GM12878 (cell line): ENCODE data around the gene DNMT3L. TPM values are rescaled to one million over a fixed set of nuclear protein-coding genes. Genes with fewer than 3 reads are reported as not detected.

Experiments
- BCL3 ChIP-seq: IDR thresholded peaks from 2 replicates; pipeline ENCODE4 v1.6.1; 2011; ENCODE audit warnings: borderline replicate concordance, low read depth, mild to moderate bottlenecking, moderate library complexity, low read length; ENCODE audit not compliant: insufficient read depth, poor library complexity, severe bottlenecking
- CHD1 ChIP-seq: IDR thresholded peaks from 2 replicates; pipeline ENCODE4 v1.6.1; 2012; ENCODE audit warnings: low read depth, low read length, improper control_type of control experiment
- CHD2 ChIP-seq: IDR thresholded peaks from 2 replicates; pipeline ENCODE4 v1.6.1; 2011; ENCODE audit warnings: low read depth, low read length, improper control_type of control experiment, borderline replicate concordance
- ESRRA ChIP-seq: IDR thresholded peaks from 2 replicates; pipeline ENCODE4 v1.6.1; 2012; ENCODE audit warnings: mild to moderate bottlenecking, low read length, improper control_type of control experiment
- ETV6 ChIP-seq, 2 experiments: fragments of 450-650 bp in 1 of 2; IDR thresholded peaks in 1 of 2; conservative IDR thresholded peaks in 1 of 2; 2 replicates each; pipeline ENCODE4 v1.6.1; 2014; ENCODE audit warnings: antibody characterized with exemption in 1 of 2, borderline replicate concordance in 1 of 2, low read depth in 1 of 2, mild to moderate bottlenecking in 1 of 2, moderate library complexity in 1 of 2
- EZH2 ChIP-seq: IDR thresholded peaks from 2 replicates; pipeline ENCODE4 v1.6.1; 2012; ENCODE audit warnings: low read depth, mild to moderate bottlenecking, control low read depth, inconsistent platforms, low read length, borderline replicate concordance; ENCODE audit not compliant: control insufficient read depth
- FOXM1 ChIP-seq: IDR thresholded peaks from 2 replicates; pipeline ENCODE4 v1.6.1; 2012; ENCODE audit warnings: low read depth, mild to moderate bottlenecking, inconsistent platforms, low read length, moderate library complexity
- GATAD2B ChIP-seq: fragments of 450-650 bp; conservative IDR thresholded peaks from 2 replicates; pipeline ENCODE4 v1.6.1; 2017; ENCODE audit warnings: low read depth, mild to moderate bottlenecking, moderate library complexity
- HDAC2 ChIP-seq: fragments of 200-600 bp; sonication (generic); IDR thresholded peaks from 2 replicates; pipeline ENCODE4 v1.6.1; 2017
- HSF1 ChIP-seq: fragments of 150-350 bp; IDR thresholded peaks from 2 replicates; pipeline ENCODE4 v1.6.1; 2014; ENCODE audit warnings: mild to moderate bottlenecking, low read depth, low read length
- MLLT1 ChIP-seq: fragments of 450-650 bp; IDR thresholded peaks from 2 replicates; pipeline ENCODE4 v1.6.1; 2016; ENCODE audit warnings: mild to moderate bottlenecking
- MTA2 ChIP-seq: fragments of 450-650 bp; IDR thresholded peaks from 2 replicates; pipeline ENCODE4 v1.6.1; 2016; ENCODE audit warnings: low read depth, mild to moderate bottlenecking, moderate library complexity
- NKRF ChIP-seq: fragments of 450-650 bp; conservative IDR thresholded peaks from 2 replicates; pipeline ENCODE4 v1.6.1; 2017; ENCODE audit warnings: mild to moderate bottlenecking, moderate library complexity
- NR2F1 ChIP-seq: fragments of 450-650 bp; conservative IDR thresholded peaks from 2 replicates; pipeline ENCODE4 v1.6.1; 2017; ENCODE audit warnings: mild to moderate bottlenecking
- PML ChIP-seq: IDR thresholded peaks from 2 replicates; pipeline ENCODE4 v1.6.1; 2012; ENCODE audit warnings: low read length, inconsistent platforms
- SMAD1 ChIP-seq: fragments of 450-650 bp; IDR thresholded peaks from 2 replicates; pipeline ENCODE4 v1.6.1; 2018; ENCODE audit warnings: mild to moderate bottlenecking, low read depth; ENCODE audit not compliant: partially characterized antibody
- SREBF2 ChIP-seq: IDR thresholded peaks from 2 replicates; pipeline ENCODE4 v1.6.1; 2012; ENCODE audit warnings: mild to moderate bottlenecking, low read length
- SUPT20H ChIP-seq: IDR thresholded peaks from 2 replicates; pipeline ENCODE4 v1.6.1; 2011; ENCODE audit warnings: low read depth, mild to moderate bottlenecking, low read length, moderate library complexity, borderline replicate concordance; ENCODE audit not compliant: control insufficient read depth
- TAF1 ChIP-seq: IDR thresholded peaks from 2 replicates; pipeline ENCODE4 v1.6.1; 2011; ENCODE audit warnings: mild to moderate bottlenecking, low read depth, low read length, borderline replicate concordance
- TCF12 ChIP-seq: IDR thresholded peaks from 2 replicates; pipeline ENCODE4 v1.6.1; 2011; ENCODE audit warnings: low read depth, mild to moderate bottlenecking, low read length
- WRNIP1 ChIP-seq: IDR thresholded peaks from 2 replicates; pipeline ENCODE4 v1.6.1; 2011; ENCODE audit warnings: low read depth, low read length, improper control_type of control experiment, borderline replicate concordance
- ZNF217 ChIP-seq: fragments of 450-650 bp; IDR thresholded peaks from 2 replicates; pipeline ENCODE4 v1.6.1; 2017; ENCODE audit warnings: antibody characterized with exemption, mild to moderate bottlenecking
- ZNF622 ChIP-seq: fragments of 450-650 bp; IDR thresholded peaks from 2 replicates; pipeline ENCODE4 v1.6.1; 2017; ENCODE audit warnings: mild to moderate bottlenecking, inconsistent platforms
- ZZZ3 ChIP-seq: IDR thresholded peaks from 2 replicates; pipeline ENCODE4 v1.6.1; 2011; ENCODE audit warnings: low read depth; ENCODE audit not compliant: control insufficient read depth, insufficient read length
- polyA plus RNA-seq, 11 experiments: library from polyadenylated mRNA; depleted of rRNA in 4 of 11; unstranded in 6 of 11; stranded (reverse) in 5 of 11; fragments of >200 nt; fragmentation: Nextera tagmentation in 4 of 11; fragmentation: Illumina TruSeq in 1 of 11; extraction: Ambion mirVana in 4 of 11; extraction: Trizol in 1 of 11; gene quantifications; 1 replicate in 1 of 11; 2 replicates in 10 of 11; pipeline versions ENCODE4 v1.2.1 to v1.2.3, GENCODE V29; 2011 to 2016; ENCODE audit warnings: inconsistent platforms in 2 of 11, missing spikeins in 2 of 11, low read depth in 1 of 11
- total RNA-seq, 4 experiments: library from RNA; depleted of rRNA in 3 of 4; stranded (reverse); fragments of >200 nt in 3 of 4; fragmentation: Illumina TruSeq in 1 of 4; extraction: Trizol in 1 of 4; gene quantifications; 2 replicates each; pipeline versions ENCODE4 v1.2.1 to v1.2.3, GENCODE V29; 2013 to 2021

The DNMT3L gene
- total and polyA plus RNA-seq, 10 of the 15 experiments (the other 5 are each of a cell fraction or from before 2014, with no cell fraction given) = not detected

- peak; percentile 83; the same call in 1 of the 2 replicates for TF ChIP-seq CHD2
- 0 out of 2 replicates have a peak, but pooled peaks have one; percentile 38 for TF ChIP-seq TAF1
- TF ChIP-seq SREBF2 = no peak
- TF ChIP-seq PML = no peak
- no peak for TF ChIP-seq ETV6 (conservative IDR thresholded peaks at IDR 0.05 in 1 of 2, IDR thresholded peaks at IDR 0.05 in 1 of 2; ENCODE audit: borderline replicate concordance in 1 of 2, low read depth in 1 of 2)
- TF ChIP-seq GATAD2B = peak; percentile 94
- peak; percentile 64 for TF ChIP-seq SMAD1
- peak; percentile 88 for TF ChIP-seq NKRF
- peak; percentile 75 for TF ChIP-seq NR2F1
- TF ChIP-seq WRNIP1 = no peak; the same call in 1 of the 2 replicates
- TF ChIP-seq MLLT1 = peak; percentile 82
- no peak for TF ChIP-seq SUPT20H
- TF ChIP-seq ZZZ3 = no peak
- peak; percentile 20 for TF ChIP-seq BCL3
- peak; percentile 85; the same call in 1 of the 2 replicates for TF ChIP-seq CHD1
- no peak for TF ChIP-seq HDAC2
- no peak for TF ChIP-seq EZH2
- TF ChIP-seq FOXM1 = no peak
- no peak for TF ChIP-seq ESRRA
- 0 out of 2 replicates have a peak, but pooled peaks have one; percentile 20 for TF ChIP-seq TCF12
- TF ChIP-seq MTA2 = peak; percentile 46; the same call in 1 of the 2 replicates
- TF ChIP-seq ZNF622 = no peak
- TF ChIP-seq ZNF217 = 0 out of 2 replicates have a peak, but pooled peaks have one; percentile 49
- no peak for TF ChIP-seq HSF1
Observed at GRCh38 chr21:44299458-44300261, 38.0 kb upstream of the DNMT3L start, which contains the start of gene PFKL (continued).
